ENCODE results near the gene CRADD.

DNA sequence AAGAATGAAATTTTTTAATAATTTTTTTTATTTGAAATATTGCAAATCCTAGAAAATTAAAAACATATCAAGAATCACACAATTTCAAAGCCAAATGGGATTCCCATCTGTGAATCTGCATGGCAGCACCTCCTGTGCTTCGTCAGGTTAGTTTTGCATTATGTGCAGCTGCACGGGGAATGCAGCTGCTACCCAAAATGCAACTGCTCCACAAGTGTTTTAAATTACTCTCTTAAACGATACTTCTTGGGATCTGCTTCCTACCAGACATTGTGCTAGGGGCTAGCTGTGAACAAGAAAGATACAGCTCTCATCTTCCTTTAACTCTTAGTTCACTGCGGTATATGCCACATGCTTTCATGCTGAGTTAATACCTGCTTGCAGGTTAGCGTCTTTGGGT is 154.2 kb downstream of the CRADD start:
- TF ChIP-seq TAF1 (IDR thresholded peaks at IDR 0.05; ENCODE audit: borderline replicate concordance, low read depth, low read length) (no peak), POLR2A (IDR thresholded peaks at IDR 0.05; ENCODE audit: low read depth, low read length) (no peak)

Measured in GM12892 (cell line).